ENCODE measurements around the gene SEPTIN2.
A peak's percentile ranks its signal among the peaks of the same experiment; 100 is the strongest.

Gene SEPTIN2

DNA sequence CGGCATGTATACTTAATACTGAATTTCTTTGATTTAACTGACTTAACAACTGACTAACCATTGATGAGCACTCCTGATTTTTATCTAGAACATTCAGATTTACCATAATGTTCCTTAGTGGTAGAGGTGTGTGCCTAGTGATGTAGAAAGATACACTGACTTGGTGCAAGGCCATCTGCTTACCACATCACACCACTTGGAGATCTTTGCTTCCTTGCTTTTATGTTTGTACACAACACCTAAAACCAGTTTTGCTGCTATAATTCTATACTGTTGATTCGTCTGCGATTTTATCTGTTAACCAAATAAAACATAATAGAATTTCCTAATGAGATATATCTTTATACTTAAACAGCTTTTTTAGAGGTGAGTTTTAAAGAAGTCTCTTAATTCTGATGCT lies 36.5 kb downstream of the SEPTIN2 start:
- H3K27me3 Mint-ChIP-seq (ENCODE audit: low read depth, poor library complexity): no peaks in the 10 kb centered on the region
- no peak for TF ChIP-seq CTCF (IDR thresholded peaks at IDR 0.05)
- no peak for DNase-seq
- no peaks in the 10 kb centered on the region for H3K9me3 Mint-ChIP-seq
- no peak overlapping the region for H3K4me3 Mint-ChIP-seq
- peaks cover 28% of the 10 kb centered on the region for H3K4me1 Mint-ChIP-seq
- peaks cover 55% of the 10 kb centered on the region for H3K36me3 Mint-ChIP-seq (ENCODE audit: low read depth)
- H3K27ac Mint-ChIP-seq: no peak overlapping the region

DNA sequence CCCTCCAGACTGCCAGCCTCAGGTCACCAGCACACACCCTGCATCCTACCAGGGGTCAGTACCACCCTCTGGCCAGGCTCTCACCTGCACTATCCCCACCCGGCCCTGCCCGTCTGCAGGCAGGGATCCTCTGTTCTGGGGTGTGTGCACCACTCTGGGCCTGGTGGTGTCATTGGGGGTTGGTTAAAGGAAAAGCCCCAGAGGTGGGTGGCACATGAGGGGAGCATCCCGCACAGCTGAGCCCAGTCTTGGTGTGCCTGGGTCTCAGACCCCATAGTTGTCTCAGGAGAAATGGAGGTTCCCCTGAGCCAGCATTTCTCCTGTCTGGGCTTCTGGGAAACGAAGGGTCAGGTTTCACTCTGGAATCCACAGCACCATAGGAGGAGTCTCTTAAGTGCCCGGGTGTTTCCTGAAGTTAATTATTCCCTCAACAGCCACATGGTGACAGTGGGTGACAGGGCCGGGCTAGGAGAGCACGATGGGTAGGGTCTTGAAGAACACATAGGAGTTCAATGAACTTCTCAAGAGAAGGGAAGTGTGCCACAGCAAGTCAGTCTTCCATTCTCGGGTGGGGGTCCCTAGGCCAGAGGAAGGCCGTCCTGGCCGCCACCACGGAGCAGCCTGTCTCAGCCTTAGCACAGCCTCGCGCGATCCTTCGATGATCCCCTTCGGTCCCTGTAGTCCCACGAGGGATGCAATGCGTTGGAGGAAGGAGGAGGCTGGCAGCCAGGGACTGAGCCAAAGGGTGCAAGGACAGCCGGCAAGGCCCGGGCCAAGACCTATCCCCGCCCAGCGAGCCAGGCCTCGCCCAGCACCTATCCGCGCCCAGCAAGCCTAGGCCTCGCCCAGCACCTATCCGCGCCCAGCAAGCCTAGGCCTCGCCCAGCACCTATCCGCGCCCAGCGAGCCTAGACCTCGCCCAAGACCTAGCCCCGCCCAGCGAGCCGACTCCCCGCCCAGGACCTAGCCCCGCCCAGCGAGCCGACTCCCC lies 39.2 kb downstream of the SEPTIN2 start:
- Mint-ChIP-seq H3K4me3 (peak overlapping the region; percentile 74), H3K9me3 (no peaks in the 10 kb centered on the region), H3K27me3 (ENCODE audit: low read depth, poor library complexity) (no peaks in the 10 kb centered on the region), H3K36me3 (ENCODE audit: low read depth) (peaks cover 29% of the 10 kb centered on the region), H3K27ac (peak overlapping the region; percentile 97), H3K4me1 (peaks cover 47% of the 10 kb centered on the region)
- TF ChIP-seq CTCF (IDR thresholded peaks at IDR 0.05): no peak
- peak; percentile 77 for DNase-seq

- peaks cover 54% of the 10 kb centered on the region for H3K4me1 Mint-ChIP-seq
- no peaks in the 10 kb centered on the region for H3K9me3 Mint-ChIP-seq
Observed at GRCh38 chr2:241355983-241356870, 40.5 kb downstream of the SEPTIN2 start, which contains the start of gene FARP2. Gene FARP2, plus strand, starts transcription at chr2:241356285. Its CDS starts 16,823 bp downstream, at chr2:241373108.

GRCh38 chr2:241356871-241357260 lies 41.1 kb downstream of the SEPTIN2 start:
- Mint-ChIP-seq H3K27me3 (ENCODE audit: low read depth, poor library complexity) (peaks cover 2% of the 10 kb centered on the region), H3K4me3 (peak overlapping the region; percentile 81), H3K4me1 (peaks cover 58% of the 10 kb centered on the region), H3K27ac (no peak overlapping the region), H3K9me3 (no peaks in the 10 kb centered on the region), H3K36me3 (ENCODE audit: low read depth) (peaks cover 25% of the 10 kb centered on the region)
- DNase-seq: no peak
- no peak for TF ChIP-seq CTCF (IDR thresholded peaks at IDR 0.05)

More at GRCh38 chr2:241355983-241356870, 40.5 kb downstream of the SEPTIN2 start, which contains the start of gene FARP2:
- Mint-ChIP-seq H3K27ac (no peak within 1 kb of the TSS), H3K4me3 (peak within 1 kb of the TSS; percentile 81), H3K36me3 (ENCODE audit: low read depth) (peaks cover 24% of the 10 kb centered on the region), H3K27me3 (ENCODE audit: low read depth, poor library complexity) (peaks cover under 1% of the 10 kb centered on the region)
- TF ChIP-seq CTCF (IDR thresholded peaks at IDR 0.05): no peak
- DNase-seq: peak; percentile 99

DNA sequence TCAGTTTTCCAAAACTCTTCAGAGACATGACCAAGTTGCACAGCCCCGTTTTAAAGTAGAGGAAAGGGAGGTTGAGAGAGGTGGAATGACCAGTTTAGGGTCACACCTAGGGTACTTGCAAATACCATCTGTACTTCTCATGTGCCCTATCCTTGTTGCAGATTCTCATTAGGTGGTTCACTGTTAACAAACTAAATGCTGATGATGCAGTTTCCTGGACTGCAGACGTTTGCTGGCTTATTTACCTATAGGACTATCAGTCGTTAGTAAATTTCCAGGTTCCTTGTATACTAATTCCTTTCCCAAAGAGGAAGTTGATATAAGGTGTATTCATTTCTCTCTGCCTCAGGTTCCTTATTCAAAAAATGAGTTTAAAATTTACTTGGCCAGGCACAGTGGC lies 41.8 kb downstream of the SEPTIN2 start:
- no peaks in the 10 kb centered on the region for H3K9me3 Mint-ChIP-seq
- H3K27ac Mint-ChIP-seq: no peak overlapping the region
- no peak for DNase-seq
- H3K4me3 Mint-ChIP-seq: peak overlapping the region; percentile 81
- TF ChIP-seq CTCF (IDR thresholded peaks at IDR 0.05): no peak
- peaks cover 20% of the 10 kb centered on the region for H3K36me3 Mint-ChIP-seq (ENCODE audit: low read depth)
- peaks cover 58% of the 10 kb centered on the region for H3K4me1 Mint-ChIP-seq
- H3K27me3 Mint-ChIP-seq (ENCODE audit: low read depth, poor library complexity): peaks cover 2% of the 10 kb centered on the region
